ENCODE data around the gene PNMA8C.
"Not testable (repeated sequence)": the region's sequence is repeated elsewhere in the genome, so short reads cannot be mapped to it uniquely, and the experiment has no call there.

The PNMA8C gene

GRCh38 chr19:46388311-46389095 is 40.2 kb downstream of the PNMA8C start:
- no peak for FAIRE-seq

- no peak for FAIRE-seq
These were observed 41.0 kb downstream of the PNMA8C start for GRCh38 chr19:46387713-46388130.

GRCh38 chr19:46386996-46387712 is 41.6 kb downstream of the PNMA8C start:
- FAIRE-seq: no peak

GRCh38 chr19:46386151-46386550 is 42.6 kb downstream of the PNMA8C start:
- no peak for FAIRE-seq

GRCh38 chr19:46385636-46386035 is 43.1 kb downstream of the PNMA8C start:
- no peak for FAIRE-seq

- no peak for FAIRE-seq
These were observed 44.3 kb downstream of the PNMA8C start for GRCh38 chr19:46384396-46384795.

- FAIRE-seq: no peak
These were observed 44.9 kb downstream of the PNMA8C start for GRCh38 chr19:46383846-46384245.

GRCh38 chr19:46383171-46383815 is 45.4 kb downstream of the PNMA8C start:
- FAIRE-seq: no peak

- no peak for FAIRE-seq
These were observed 46.9 kb downstream of the PNMA8C start for GRCh38 chr19:46381756-46382345.

GRCh38 chr19:46381346-46381745 is 47.4 kb downstream of the PNMA8C start:
- FAIRE-seq: no peak

GRCh38 chr19:46380690-46381089 is 48.0 kb downstream of the PNMA8C start:
- FAIRE-seq: no peak

GRCh38 chr19:46378268-46378667 is 50.5 kb downstream of the PNMA8C start:
- no peak for FAIRE-seq

GRCh38 chr19:46376241-46377153 is 52.2 kb downstream of the PNMA8C start:
- FAIRE-seq: no peak

- FAIRE-seq: not testable (repeated sequence)
These were observed 53.2 kb downstream of the PNMA8C start for GRCh38 chr19:46375476-46376067.
